GM18951 (cell line): ENCODE measurements around the gene FDXR.

Experiments
- POLR2A ChIP-seq: IDR thresholded peaks from 4 replicates; pipeline ENCODE4 v1.6.1; 2011; ENCODE audit warnings: mild to moderate bottlenecking; ENCODE audit not compliant: insufficient read length, insufficient read depth; ENCODE audit errors: extremely low read depth
- in situ Hi-C: fragments of 300-500 bp; cut with MboI; formaldehyde crosslinking; loops from one replicate; pipeline ENCODE4 v1.12.0; 2022; ENCODE audit warnings: low sequenced_read_pairs, mixed read lengths, inconsistent platforms; ENCODE audit not compliant: unreplicated experiment

Gene FDXR

DNA sequence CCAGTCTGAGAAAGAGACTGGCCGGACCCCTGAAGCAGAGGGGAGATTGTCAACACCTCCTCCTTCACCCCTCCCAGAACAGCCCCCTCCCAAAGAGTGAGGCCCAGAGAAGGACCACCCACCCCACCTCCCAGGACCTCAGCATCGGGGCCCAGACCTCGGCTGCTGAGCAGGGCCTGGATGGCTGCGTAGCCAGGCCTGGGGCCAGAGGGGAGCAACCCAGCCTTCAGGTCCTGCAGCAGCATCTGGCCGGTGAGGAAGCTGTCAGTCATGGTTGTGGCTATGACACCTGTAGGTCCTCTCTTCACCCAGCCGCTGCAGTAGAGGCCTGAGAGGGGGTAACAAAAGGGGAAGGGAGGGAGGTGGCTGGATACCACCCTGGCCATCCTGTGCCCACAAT, 9.9 kb downstream of the FDXR start:
- TF ChIP-seq POLR2A: no peak
- in situ Hi-C loops: no loop called here

DNA sequence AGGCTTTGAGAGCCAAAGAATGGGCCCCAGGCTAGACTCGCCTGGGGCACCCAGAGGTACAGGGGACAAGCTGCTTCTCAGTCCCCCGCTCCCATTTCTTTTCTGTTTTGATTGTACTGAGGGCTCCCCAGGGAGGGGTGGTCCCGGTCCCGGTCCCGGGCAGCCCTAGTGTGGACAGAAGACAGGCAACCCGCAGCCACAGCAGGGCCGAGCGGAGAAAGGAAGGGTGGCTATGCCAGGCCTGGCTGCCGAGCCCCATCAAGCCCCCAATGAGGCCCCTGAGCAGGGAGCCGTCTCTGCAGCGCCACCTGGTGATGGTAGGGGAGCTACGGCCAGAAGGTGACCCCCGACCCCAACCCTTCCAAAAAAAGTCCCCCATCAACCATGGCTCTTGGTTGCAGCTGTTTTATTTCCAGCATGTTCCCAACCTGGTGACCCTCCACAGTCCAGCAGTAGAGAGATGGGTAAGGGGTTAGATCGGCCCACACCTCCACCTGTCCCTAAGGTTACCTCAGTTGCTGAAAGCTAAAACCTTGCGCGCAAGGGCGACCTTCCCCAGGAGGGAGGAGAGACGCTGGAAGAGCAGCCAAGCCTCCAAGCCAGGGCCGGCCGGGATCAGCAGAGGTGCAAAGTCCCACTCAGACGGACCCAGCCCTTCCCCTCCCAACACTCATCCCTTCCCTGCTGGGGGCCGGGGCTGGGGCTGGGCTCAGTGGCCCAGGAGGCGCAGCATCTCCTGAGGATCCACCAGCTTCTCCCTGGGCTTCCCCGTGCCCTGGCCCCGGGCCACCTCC, 10.5 kb downstream of the FDXR start:
- in situ Hi-C loops: no loop called here
- TF ChIP-seq POLR2A: no peak

DNA sequence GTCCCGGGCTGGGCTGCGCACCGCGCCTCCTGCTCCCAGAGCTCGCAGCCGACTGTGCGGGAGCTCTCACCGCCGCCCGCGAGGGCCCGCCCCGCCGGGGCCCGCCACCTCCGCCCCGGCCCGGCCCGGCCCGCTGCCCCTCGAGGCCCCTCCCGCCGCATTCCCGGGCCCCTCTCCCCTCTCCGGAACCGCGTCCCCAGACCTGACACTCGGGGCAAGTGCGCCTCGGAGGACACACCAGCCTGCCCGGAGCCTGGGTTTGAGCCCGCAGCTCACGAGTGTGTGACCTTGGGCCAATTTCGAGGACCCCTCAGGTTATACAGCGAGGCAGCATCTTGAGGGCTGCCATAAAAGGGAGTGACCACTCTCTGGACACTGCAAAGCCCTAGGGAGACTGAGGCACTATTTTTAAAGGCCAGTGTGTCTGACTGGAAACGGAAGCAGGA, 11.1 kb downstream of the FDXR start:
- in situ Hi-C loops: no loop called here
- TF ChIP-seq POLR2A: no peak

DNA sequence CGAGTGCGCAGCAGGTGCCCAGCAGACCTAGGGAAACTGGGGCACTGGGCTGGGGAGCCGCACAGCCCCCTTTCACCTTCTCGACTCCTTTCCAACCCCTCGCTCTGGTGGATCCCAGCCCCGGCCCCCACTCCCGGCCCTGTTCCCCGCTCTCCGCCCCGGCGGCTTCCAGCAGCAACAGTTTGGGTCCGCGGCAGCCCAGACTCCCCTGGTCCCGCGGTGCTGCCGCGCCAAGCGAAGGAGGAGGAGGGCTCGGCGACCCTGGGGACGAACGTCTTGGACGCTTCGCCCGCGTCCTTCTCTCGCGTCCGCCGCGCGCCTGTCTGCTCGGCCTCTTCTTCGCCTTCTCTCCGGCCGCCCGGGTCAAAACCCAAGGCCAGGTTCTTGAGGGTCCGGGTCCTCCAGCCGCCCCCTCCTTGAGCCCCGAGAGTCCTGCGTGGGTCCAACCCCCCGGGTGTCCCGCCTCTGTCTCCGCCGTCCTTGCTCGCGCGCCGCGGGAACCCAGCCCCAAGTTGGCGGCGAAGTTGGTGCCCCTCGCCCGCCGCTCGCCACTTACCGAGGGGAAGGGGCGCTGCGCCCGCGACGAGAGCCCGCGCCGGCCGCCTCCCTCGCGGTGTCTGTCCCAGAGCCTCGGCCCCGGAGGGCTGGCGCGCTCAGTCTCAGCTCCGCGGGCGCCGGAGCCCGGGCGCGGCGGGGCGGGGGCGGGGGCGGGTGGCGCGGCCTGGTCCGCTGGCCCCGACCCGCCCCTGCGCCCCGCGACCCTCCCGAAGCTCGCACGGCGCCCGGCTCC, 11.7 kb downstream of the FDXR start:
- in situ Hi-C loops: no loop called here
- no peak for TF ChIP-seq POLR2A

DNA sequence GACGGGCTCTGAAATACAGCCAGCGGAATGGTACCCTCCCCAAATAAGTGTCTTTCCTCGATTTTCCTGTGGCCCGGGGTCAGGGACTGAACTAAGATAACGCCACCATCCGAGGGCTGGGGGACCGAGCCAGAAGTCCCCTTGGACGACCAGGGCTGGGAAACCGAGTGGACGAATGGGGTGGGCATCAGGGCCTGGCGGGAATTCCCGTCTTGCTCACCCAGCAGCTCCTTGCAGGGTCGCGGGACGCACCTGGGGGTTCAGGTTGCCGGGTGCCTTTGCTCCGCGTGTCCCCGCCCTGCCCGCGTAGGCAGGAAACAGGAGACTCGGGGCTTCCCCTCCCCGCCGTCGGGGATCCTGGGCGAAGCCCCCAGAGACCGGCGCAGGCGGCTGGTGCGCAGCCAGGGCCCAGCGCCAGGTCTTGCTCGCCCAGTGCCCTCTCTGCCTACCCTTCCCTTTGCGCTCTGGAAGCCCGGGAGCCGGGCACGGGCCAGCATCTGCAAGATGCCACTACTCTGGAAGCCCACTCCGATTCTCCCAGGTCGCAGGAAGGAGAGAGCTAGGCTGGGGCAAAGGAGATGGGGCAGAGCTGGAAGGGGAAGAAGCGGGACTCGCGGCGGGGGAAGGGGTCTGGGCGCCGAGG, 12.4 kb downstream of the FDXR start:
- TF ChIP-seq POLR2A: no peak
- in situ Hi-C loops: no loop called here

DNA sequence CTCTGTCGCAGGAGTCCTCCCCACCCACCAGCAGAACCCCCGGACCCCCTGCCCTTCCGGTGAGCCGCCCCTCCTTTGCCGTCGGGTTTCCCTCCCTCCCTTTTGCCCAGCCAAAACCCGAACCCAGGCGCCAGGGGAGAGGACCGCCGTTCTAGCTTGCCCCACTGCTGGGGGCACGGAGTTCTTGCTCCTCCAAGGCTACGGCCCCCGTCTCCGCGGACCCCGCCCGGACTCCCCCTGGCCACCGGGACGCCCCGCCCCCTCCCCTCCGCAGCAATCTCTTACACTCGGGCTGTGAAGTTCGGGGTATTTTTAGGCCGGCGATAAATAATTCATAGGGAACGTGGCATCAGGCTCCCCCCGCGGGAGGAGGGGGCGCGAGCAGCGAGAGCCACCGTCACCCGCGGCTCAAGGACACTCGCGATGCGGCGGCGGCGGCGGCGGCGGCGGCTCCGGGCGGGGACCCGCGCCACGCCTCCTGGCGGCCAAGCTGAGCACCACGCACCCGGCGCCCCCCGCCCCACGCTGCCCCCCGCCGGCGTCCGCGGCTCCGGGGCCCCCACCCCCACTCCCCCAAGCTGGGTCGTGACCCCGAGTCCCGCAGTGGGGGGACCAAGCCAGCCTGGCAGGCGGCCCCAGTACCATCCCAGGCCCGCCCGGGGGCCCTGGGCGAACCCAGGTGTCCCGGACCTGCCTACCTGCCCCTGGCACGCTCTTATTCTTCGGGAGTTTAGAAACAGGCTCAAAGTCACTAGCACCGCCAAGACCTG, 13.2 kb downstream of the FDXR start, which contains the start of gene GRIN2C:
TSS of gene GRIN2C (minus strand) at position 427 of the 770 bp plus-strand sequence. CDS start 4,793 bp downstream, outside the sequence.
- in situ Hi-C loops: no loop called here
- no peak for TF ChIP-seq POLR2A

DNA sequence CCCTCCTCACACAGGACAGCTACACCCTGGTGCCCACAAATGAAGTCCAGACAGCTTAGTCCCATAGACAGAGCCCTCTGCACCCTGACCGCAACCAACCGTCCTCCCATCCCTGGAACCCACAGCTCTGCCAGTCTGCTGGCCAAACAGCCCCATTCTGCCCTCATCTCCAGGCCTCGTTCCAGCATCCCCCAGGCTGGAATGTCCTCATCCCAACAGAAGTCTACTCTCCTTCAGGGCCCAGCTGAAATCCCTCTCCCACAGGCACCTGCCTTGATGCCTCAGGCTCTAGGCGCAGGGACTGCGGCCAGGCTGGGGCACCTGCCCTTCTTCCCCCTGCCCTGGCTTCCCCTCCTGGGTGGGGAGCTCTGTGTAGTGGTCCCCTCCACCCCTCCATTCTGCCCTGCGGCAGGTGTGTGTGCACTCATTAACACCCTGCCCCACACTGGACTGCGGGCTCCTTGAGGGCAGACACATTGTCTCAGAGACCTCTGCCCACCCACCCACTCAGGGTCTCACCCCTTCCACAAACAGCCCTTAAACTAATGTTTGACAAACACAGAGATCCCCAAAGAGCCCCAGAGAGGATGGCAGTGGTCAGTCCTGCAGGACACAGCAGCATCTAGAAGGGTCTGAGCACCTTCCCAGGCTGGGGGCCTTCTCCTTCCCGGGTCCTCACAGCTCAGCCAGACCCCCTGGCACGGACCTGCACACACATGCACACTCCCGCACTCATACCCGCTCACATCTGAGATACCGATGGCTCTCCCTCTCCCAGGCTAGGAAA, 13.9 kb downstream of the FDXR start:
- no peak for TF ChIP-seq POLR2A
- in situ Hi-C loops: no loop called here

DNA sequence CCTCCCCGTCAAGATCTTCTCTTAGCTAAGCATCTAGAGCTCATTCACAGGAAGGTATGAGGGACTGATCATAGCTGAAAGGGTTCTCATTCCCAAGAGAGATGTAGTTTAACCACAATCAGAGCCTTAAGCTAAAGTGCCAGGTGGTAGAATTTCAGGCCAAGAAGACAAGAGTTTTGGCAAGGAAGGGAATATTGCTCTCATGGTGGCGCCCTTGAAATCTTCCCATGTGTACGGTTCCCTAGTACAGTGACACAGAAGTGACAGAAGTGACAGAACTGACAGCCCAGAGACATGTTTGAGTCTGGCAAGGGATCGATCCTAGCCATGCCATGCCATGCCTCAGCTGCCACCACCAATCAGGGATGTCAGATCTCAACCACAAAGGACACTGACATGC, 15.6 kb downstream of the FDXR start:
- TF ChIP-seq POLR2A: no peak
- in situ Hi-C loops: no loop called here

DNA sequence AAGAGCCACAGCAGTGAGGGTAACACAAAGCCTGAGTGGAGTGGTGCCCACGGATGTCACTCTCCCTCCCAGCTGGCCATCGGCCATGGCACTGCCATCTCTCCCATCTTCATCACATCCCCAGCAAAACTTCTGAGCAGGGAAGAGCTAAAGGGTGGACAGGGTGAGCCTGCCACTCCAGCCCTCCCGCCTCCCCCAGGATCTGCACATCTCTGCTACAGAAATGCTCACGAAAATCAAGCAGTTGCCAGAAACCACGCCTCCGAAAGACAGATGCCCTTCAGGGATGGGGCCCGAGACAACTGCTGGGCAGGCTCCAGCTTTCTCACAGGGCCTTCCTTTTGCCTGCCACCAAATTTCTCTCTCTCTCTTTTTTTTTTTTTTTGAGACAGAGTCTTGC, 16.7 kb downstream of the FDXR start:
- no peak for TF ChIP-seq POLR2A
- in situ Hi-C loops: no loop called here

DNA sequence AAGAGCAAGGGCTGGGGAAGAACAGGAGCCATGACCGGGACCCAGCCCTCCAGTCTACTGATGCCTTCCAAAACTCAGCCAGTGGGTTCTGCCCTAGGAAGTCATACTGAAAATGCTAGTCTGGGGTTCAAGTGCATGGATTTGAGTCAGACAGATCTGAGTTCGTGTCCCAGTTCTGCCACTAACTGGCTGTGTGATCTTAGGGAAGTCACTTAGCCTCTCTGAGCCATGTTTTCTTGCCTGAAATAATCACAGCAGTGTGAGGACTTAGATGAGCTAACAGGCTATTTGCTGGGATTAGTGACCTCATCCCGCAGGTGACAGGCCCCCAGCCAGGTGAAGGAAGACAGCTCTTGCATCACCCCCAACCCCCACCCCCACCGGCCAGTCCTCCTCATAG, 17.5 kb downstream of the FDXR start:
- in situ Hi-C loops: no loop called here

DNA sequence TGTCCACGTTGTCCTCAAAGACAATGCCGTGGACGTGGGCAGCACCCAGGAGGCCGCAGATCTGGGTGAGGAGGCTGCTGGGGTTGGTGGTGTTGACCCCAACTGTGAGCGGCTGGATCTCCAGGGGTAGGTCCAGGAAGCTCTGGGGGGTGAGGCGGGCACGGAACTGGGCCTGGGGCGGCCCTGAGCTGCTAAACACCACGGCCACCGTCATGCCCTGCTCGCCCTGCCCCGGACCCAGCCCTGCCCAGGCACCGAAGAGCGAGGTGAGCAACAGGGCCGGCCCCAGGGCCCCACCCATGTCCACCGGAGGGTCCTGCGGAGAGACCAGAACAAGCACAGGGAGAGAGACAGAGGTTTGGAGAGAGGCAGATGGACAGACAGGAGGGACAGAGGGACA, 18.0 kb downstream of the FDXR start:
- no peak for TF ChIP-seq POLR2A
- in situ Hi-C loops: no loop called here

More for the DNA sequence above, 17.5 kb downstream of the FDXR start:
- no peak for TF ChIP-seq POLR2A

DNA sequence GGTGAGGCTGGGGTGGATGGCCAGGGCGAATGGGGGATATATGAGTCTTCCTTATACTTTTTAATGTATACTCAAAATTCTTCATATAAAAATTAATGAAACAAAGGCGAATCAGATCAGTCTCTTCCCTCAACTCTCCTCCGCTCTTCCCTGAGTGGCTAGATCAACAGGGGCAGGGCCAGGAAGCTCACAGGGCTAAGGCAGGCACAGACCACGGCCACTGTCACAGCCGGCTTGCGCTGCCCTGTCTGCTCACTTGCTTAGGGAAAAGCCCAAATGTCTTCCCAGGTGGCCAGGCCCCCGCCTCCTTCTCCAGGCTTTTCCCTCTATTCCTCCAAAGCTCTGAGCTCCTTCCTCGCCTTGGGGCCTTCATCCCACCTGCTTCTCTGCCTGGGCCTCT, 19.1 kb downstream of the FDXR start:
- TF ChIP-seq POLR2A: no peak
- in situ Hi-C loops: no loop called here

DNA sequence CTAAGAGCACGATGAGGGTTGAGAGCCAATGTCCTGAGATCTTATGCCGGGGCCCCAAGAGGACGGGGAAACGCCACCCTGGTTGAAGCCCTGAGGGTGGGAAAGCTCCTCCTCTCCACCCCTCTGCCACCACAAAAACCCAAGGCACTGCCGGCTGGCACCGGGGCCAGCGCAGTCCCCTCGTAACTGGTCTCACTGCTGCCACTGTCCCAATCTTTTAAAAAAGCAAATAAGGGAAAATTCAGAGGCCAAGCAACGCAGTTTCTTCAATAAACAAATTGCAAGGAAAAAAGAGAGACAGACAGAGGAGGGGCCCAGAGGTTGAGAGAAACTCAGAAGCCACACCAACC, 19.8 kb downstream of the FDXR start:
- TF ChIP-seq POLR2A: no peak
- in situ Hi-C loops: no loop called here
